Frontal cortex (tissue), 4 donors: Measurements from ENCODE around the gene PPP4R4. TPM values are rescaled to one million over a fixed set of nuclear protein-coding genes. Genes with fewer than 3 reads are reported as not detected.
"Not testable (repeated sequence)": the region's sequence is repeated elsewhere in the genome, so short reads cannot be mapped to it uniquely, and the experiment has no call there.

Experiments used
- DNase-seq, 2 donors: peaks; one replicate each; pipeline ENCODE4 v3.0.0; 2012; ENCODE audit warnings: low spot score in 2 of 2
- FAIRE-seq: peaks from 2 replicates; lab custom pipeline; 2012; peaks lifted over from hg19 to GRCh38; lab: Jason Lieb, UNC
- total RNA-seq: library from RNA; depleted of rRNA; stranded (reverse); fragments of >200 nt; gene quantifications from one replicate; pipeline ENCODE4 v1.2.3, GENCODE V29; 2014
- donor health status: control.
- donor health status: control.
- donor health status: control.

Gene PPP4R4
- total RNA-seq, 1 donor from 2014 or later, result 1.6 TPM

- FAIRE-seq, result no peak
Measured at GRCh38 chr14:94237983-94238382, 63.9 kb downstream of the PPP4R4 start.

GRCh38 chr14:94239406-94239805 is 65.3 kb downstream of the PPP4R4 start:
- DNase-seq, result no peak
- FAIRE-seq, result no peak

More at GRCh38 chr14:94237983-94238382, 63.9 kb downstream of the PPP4R4 start:
- DNase-seq, result no peak

- no peak for DNase-seq
Measured at GRCh38 chr14:94244182-94244581, 70.1 kb downstream of the PPP4R4 start.

GRCh38 chr14:94264195-94264594 is 90.1 kb downstream of the PPP4R4 start:
- not testable (repeated sequence) for DNase-seq, FAIRE-seq

More at GRCh38 chr14:94244182-94244581, 70.1 kb downstream of the PPP4R4 start:
- no peak for FAIRE-seq

- FAIRE-seq (no peak), DNase-seq (no peak)
Measured at GRCh38 chr14:94267352-94267751, 93.2 kb downstream of the PPP4R4 start.

GRCh38 chr14:94268582-94268981 is 94.5 kb downstream of the PPP4R4 start:
- not testable (repeated sequence) for FAIRE-seq, DNase-seq

- no peak for FAIRE-seq
- peak in 1 of 2 donors; percentile 14 for DNase-seq
Measured at GRCh38 chr14:94269156-94269555, 95.0 kb downstream of the PPP4R4 start.

GRCh38 chr14:94276898-94277561 is 102.9 kb downstream of the PPP4R4 start:
- not testable (repeated sequence) for FAIRE-seq, DNase-seq

GRCh38 chr14:94278731-94279130 is 104.6 kb downstream of the PPP4R4 start:
- FAIRE-seq, result no peak
- DNase-seq, result no peak

- no peak for FAIRE-seq
- DNase-seq, result no peak
Measured at GRCh38 chr14:94282991-94283723, 109.0 kb downstream of the PPP4R4 start.

GRCh38 chr14:94284221-94284620 is 110.1 kb downstream of the PPP4R4 start:
- DNase-seq (no peak), FAIRE-seq (no peak)

- no peak for FAIRE-seq
Measured at GRCh38 chr14:94285158-94285557, 111.0 kb downstream of the PPP4R4 start.

GRCh38 chr14:94288610-94289465 is 114.7 kb downstream of the PPP4R4 start:
- FAIRE-seq (no peak), DNase-seq (no peak)

More at GRCh38 chr14:94285158-94285557, 111.0 kb downstream of the PPP4R4 start:
- DNase-seq, result no peak

GRCh38 chr14:94290197-94290596 is 116.1 kb downstream of the PPP4R4 start:
- DNase-seq, result no peak

GRCh38 chr14:94291159-94291905 is 117.2 kb downstream of the PPP4R4 start:
- no peak for FAIRE-seq
- DNase-seq, result no peak

More at GRCh38 chr14:94290197-94290596, 116.1 kb downstream of the PPP4R4 start:
- FAIRE-seq, result no peak

- FAIRE-seq (no peak), DNase-seq (no peak)
Measured at GRCh38 chr14:94291906-94292525, 117.9 kb downstream of the PPP4R4 start.

GRCh38 chr14:94292526-94292871 is 118.4 kb downstream of the PPP4R4 start:
- FAIRE-seq (no peak), DNase-seq (no peak)

- no peak for DNase-seq
- no peak for FAIRE-seq
Measured at GRCh38 chr14:94292872-94293577, 118.9 kb downstream of the PPP4R4 start, which contains the start of gene SERPINA10. SERPINA10 (minus strand) TSS chr14:94293268; CDS start chr14:94290593, 2,675 bp downstream.

GRCh38 chr14:94293578-94293924 is 119.4 kb downstream of the PPP4R4 start:
- FAIRE-seq (no peak), DNase-seq (no peak)
